ENCODE measurements around the gene MSRB3.

Gene MSRB3

DNA sequence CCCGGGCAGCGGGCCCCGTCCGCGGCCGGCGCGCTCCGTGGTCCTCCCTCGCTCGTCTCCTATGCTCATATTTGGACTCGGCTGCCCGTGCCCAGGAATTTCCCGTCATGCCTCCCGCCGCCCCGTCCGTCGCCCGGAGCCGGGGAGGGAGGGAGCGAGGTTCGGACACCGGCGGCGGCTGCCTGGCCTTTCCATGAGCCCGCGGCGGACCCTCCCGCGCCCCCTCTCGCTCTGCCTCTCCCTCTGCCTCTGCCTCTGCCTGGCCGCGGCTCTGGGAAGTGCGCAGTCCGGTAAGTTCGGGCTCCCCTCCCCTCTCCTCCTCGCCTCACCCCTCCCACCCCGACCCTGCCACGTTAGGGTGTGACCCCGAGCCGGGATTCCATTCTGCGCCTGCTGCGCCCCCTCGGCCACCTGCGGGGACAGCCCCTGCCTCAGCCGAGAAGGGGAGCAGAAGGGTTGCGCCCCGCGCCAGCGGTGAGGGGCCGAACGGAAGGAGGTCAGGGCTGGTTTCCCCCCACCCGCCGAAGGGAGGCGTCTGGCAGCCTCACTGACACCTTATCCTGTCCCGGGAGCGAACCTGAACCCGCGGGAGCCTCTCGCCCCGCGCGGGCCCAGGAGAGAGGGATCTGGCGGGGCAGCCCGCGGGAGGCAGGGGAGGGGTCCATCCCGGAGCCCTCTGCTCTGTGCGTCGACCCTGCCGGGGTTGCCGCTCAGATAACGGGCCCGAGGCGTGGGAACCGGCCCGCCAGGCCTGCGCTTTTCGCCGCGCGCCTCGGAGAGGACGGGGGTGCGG lies at the start of gene MSRB3:
MSRB3 (plus strand) TSS at position 108 of the 793 bp plus-strand sequence. CDS start 29,897 bp downstream, outside the sequence.
- TF ChIP-seq CTCF (conservative IDR thresholded peaks at IDR 0.05; ENCODE audit: control insufficient read depth, insufficient read depth, low read depth, low read length), result no peak
- H3K4me3 ChIP-seq (ENCODE audit: control insufficient read depth, low read depth, low read length), result peak within 1 kb of the TSS; percentile 85
- DNase-seq (ENCODE audit: low read depth), result peak; percentile 60

DNA sequence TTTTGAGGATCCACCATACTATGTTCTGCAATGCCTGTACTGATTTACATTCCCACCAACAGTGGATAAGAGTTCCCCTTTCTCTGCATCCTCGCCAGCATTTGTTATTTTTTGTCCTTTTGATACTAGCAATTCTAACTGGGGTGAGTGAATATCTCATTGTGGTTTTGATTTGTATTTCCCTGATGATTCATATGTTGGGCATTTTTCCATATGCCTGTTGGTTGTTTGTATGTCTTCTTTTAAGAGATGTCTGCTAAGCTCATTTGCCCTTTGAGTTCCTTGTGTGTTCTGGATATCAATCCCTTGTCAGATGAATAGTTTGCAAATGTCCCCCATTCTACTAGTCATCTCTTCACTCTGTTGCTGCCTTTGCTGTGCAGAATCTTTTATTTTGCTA lies 49.0 kb upstream of the MSRB3 start:
- no peak for TF ChIP-seq CTCF (conservative IDR thresholded peaks at IDR 0.05; ENCODE audit: control insufficient read depth, insufficient read depth, low read depth, low read length)
- H3K4me3 ChIP-seq (ENCODE audit: control insufficient read depth, low read depth, low read length), result no peak overlapping the region
- peak; percentile 88 for DNase-seq (ENCODE audit: low read depth)

- H3K4me3 ChIP-seq (ENCODE audit: control insufficient read depth, low read depth, low read length), result no peak overlapping the region
- TF ChIP-seq CTCF (conservative IDR thresholded peaks at IDR 0.05; ENCODE audit: control insufficient read depth, insufficient read depth, low read depth, low read length), result peak; percentile 42
- DNase-seq (ENCODE audit: low read depth), result peak; percentile 48
Measured at GRCh38 chr12:65232476-65233077, 45.9 kb upstream of the MSRB3 start.

DNA sequence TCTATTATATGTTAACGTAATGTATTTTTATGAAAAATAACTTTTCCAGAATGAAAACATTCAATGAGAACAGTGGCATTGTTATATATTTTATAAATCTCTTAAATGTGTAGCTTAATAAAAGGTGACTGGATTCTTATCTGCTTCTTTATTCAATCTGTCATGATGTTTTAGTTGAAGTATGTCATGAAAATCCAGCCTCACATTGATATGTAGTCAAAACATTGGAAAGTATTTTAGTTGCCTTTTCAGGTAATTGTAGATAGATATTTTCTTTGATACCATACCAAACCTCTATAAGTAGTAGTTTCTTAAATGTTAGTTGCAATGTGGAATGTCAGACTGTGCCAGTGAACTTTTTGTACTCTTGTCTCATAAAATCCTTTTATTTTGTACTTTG lies 41.3 kb upstream of the MSRB3 start:
- no peak for DNase-seq (ENCODE audit: low read depth)
- H3K4me3 ChIP-seq (ENCODE audit: control insufficient read depth, low read depth, low read length), result no peak overlapping the region
- no peak for TF ChIP-seq CTCF (conservative IDR thresholded peaks at IDR 0.05; ENCODE audit: control insufficient read depth, insufficient read depth, low read depth, low read length)

GRCh38 chr12:65238609-65239008 lies 39.9 kb upstream of the MSRB3 start:
- no peak for TF ChIP-seq CTCF (conservative IDR thresholded peaks at IDR 0.05; ENCODE audit: control insufficient read depth, insufficient read depth, low read depth, low read length)
- no peak for DNase-seq (ENCODE audit: low read depth)
- no peak overlapping the region for H3K4me3 ChIP-seq (ENCODE audit: control insufficient read depth, low read depth, low read length)

DNA sequence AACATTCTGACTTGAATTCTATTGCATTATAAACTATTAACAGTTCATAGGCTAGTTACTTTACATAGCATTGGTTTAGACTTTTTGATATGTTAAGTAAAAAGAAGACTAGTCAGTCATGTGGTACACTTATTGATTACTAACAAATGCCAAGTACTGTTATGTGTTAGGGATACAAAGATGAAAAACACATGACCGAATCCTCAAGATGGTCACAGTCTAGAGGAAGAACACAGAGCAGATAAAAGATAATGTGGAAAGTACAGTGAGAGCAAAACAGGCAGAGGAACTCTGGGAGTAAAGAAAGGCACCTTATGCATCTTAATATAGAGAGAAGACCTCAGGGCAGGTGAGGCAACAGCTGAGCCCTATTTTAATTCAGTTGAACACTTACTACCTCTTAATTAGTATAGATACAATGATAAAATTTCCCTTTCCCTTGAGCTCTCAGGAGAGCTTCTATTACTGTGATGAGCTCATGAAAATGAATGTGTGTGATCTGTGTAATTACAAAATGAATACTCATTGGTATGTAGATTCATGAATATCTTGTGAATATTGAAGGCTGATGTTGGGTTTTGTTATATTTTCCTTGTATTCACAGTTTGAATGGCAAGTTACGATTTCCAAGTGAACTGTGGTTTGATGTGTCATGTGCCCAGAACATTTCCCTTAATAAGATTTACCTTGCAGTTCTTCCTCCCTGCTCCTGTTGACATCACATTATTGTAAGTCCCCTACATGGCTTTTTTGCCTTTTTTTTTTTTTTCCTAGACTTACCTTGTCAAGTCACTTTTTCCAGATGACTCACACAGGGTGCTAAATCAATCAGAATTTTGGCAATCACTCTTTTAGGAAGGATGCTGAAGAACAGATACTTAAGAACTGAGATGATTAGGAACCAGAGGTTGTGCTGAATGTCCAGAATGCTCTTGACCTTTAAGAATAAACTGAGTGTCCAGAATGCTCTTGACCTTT lies 29.5 kb upstream of the MSRB3 start:
- H3K4me3 ChIP-seq (ENCODE audit: control insufficient read depth, low read depth, low read length), result no peak overlapping the region
- TF ChIP-seq CTCF (conservative IDR thresholded peaks at IDR 0.05; ENCODE audit: control insufficient read depth, insufficient read depth, low read depth, low read length), result no peak
- DNase-seq (ENCODE audit: low read depth), result peak; percentile 38
